ENCODE results near the gene RBM24.

The RBM24 gene

GRCh38 chr6:17298257-17298656 lies 17.1 kb downstream of the RBM24 start:
- Histone ChIP-seq H3K4me1 (ENCODE audit: control insufficient read depth, insufficient read depth, low read length) (0 out of 2 replicates have a peak, but pooled peaks cover 3% of the 10 kb centered on the region), H3K9me3 (ENCODE audit: control insufficient read depth, insufficient read depth, low read depth, low read length) (no peaks in the 10 kb centered on the region), H3K4me3 (ENCODE audit: low read depth, low read length) (no peak overlapping the region), H3K36me3 (ENCODE audit: control insufficient read depth in 2 of 2, insufficient read depth in 1 of 2, low read length in 2 of 2) (no peaks in the 10 kb centered on the region), H3K27ac (ENCODE audit: extremely low read depth, low read depth, low read length) (no peak overlapping the region)
- no peak for TF ChIP-seq ZFP69B (tag by site-specific recombination; IDR thresholded peaks at IDR 0.05)
- TF ChIP-seq KLF7 (tag by site-specific recombination; IDR thresholded peaks at IDR 0.05; ENCODE audit: borderline replicate concordance) = no peak
- no peak for TF ChIP-seq ZNF560 (tag by site-specific recombination; IDR thresholded peaks at IDR 0.05; ENCODE audit: borderline replicate concordance)
- ChIA-PET CTCF (interaction anchor here (0.7 kb wide), 1 partner anchor 65 kb away, joined by 3 read pairs; no protein-coding TSS in a partner anchor), POLR2A (no interaction called here)

GRCh38 chr6:17299222-17299621 lies 18.1 kb downstream of the RBM24 start:
- H3K4me3 ChIP-seq (ENCODE audit: low read depth, low read length) = no peak overlapping the region
- ChIA-PET POLR2A (no interaction called here), CTCF (interaction anchor here (0.8 kb wide), 1 partner anchor 13 kb away, joined by 3 read pairs; no protein-coding TSS in a partner anchor)
- H3K9me3 ChIP-seq (ENCODE audit: control insufficient read depth, insufficient read depth, low read depth, low read length) = no peaks in the 10 kb centered on the region
- no peak overlapping the region for H3K27ac ChIP-seq (ENCODE audit: extremely low read depth, low read depth, low read length)
- no peaks in the 10 kb centered on the region for H3K36me3 ChIP-seq (ENCODE audit: control insufficient read depth in 2 of 2, insufficient read depth in 1 of 2, low read length in 2 of 2)
- H3K4me1 ChIP-seq (ENCODE audit: control insufficient read depth, insufficient read depth, low read length) = 0 out of 2 replicates have a peak, but pooled peaks cover 3% of the 10 kb centered on the region
- TF ChIP-seq ZNF623 (tag by site-specific recombination; IDR thresholded peaks at IDR 0.05) = no peak
- no peak for TF ChIP-seq ZNF112 (tag by site-specific recombination; IDR thresholded peaks at IDR 0.05)
- TF ChIP-seq ZSCAN4 (tag by site-specific recombination; IDR thresholded peaks at IDR 0.05) = no peak
- TF ChIP-seq RBAK (tag by site-specific recombination; IDR thresholded peaks at IDR 0.05) = no peak
- no peak for TF ChIP-seq BCL6B (tag by site-specific recombination; IDR thresholded peaks at IDR 0.05)

GRCh38 chr6:17299750-17300149 lies 18.6 kb downstream of the RBM24 start:
- CTCF ChIA-PET = interaction anchor here (0.8 kb wide), 1 partner anchor 12 kb away, joined by 3 read pairs; no protein-coding TSS in a partner anchor
- Histone ChIP-seq H3K4me3 (ENCODE audit: low read depth, low read length) (no peak overlapping the region), H3K9me3 (ENCODE audit: control insufficient read depth, insufficient read depth, low read depth, low read length) (no peaks in the 10 kb centered on the region), H3K4me1 (ENCODE audit: control insufficient read depth, insufficient read depth, low read length) (0 out of 2 replicates have a peak, but pooled peaks cover 3% of the 10 kb centered on the region), H3K27ac (ENCODE audit: extremely low read depth, low read depth, low read length) (no peak overlapping the region), H3K36me3 (ENCODE audit: control insufficient read depth in 2 of 2, insufficient read depth in 1 of 2, low read length in 2 of 2) (no peaks in the 10 kb centered on the region)
- POLR2A ChIA-PET = no interaction called here
- TF ChIP-seq ZNF354C (tag by site-specific recombination; IDR thresholded peaks at IDR 0.05; ENCODE audit: borderline replicate concordance, low read depth) (no peak), ZNF658 (tag by site-specific recombination; IDR thresholded peaks at IDR 0.05) (no peak), ZNF610 (tag by site-specific recombination; IDR thresholded peaks at IDR 0.05; ENCODE audit: borderline replicate concordance) (no peak), ZNF843 (tag by site-specific recombination; IDR thresholded peaks at IDR 0.05) (no peak)

GRCh38 chr6:17300637-17301036 lies 19.5 kb downstream of the RBM24 start:
- Histone ChIP-seq H3K9me3 (ENCODE audit: control insufficient read depth, insufficient read depth, low read depth, low read length) (no peaks in the 10 kb centered on the region), H3K36me3 (ENCODE audit: control insufficient read depth in 2 of 2, insufficient read depth in 1 of 2, low read length in 2 of 2) (no peaks in the 10 kb centered on the region), H3K4me1 (ENCODE audit: control insufficient read depth, insufficient read depth, low read length) (0 out of 2 replicates have a peak, but pooled peaks cover 3% of the 10 kb centered on the region), H3K4me3 (ENCODE audit: low read depth, low read length) (no peak overlapping the region), H3K27ac (ENCODE audit: extremely low read depth, low read depth, low read length) (no peak overlapping the region)
- TF ChIP-seq ZFHX2 (tag by site-specific recombination; conservative IDR thresholded peaks at IDR 0.05) (0 out of 2 replicates have a peak, but pooled peaks have one; percentile 7), ZSCAN16 (tag by site-specific recombination; IDR thresholded peaks at IDR 0.05) (no peak), ZNF76 (tag by site-specific recombination; IDR thresholded peaks at IDR 0.05; ENCODE audit: borderline replicate concordance, low read depth) (no peak), ZNF202 (tag by site-specific recombination; IDR thresholded peaks at IDR 0.05; ENCODE audit: borderline replicate concordance) (no peak), ZNF266 (tag by site-specific recombination; IDR thresholded peaks at IDR 0.05; ENCODE audit: low read depth) (no peak), ZEB2 (tag by site-specific recombination; IDR thresholded peaks at IDR 0.05) (no peak), ZNF513 (tag by site-specific recombination; IDR thresholded peaks at IDR 0.05) (no peak), PRDM10 (tag by site-specific recombination; IDR thresholded peaks at IDR 0.05) (peak; percentile 80), ZFP41 (tag by site-specific recombination; IDR thresholded peaks at IDR 0.05; ENCODE audit: borderline replicate concordance) (no peak)
- ChIA-PET CTCF (no interaction called here), POLR2A (interaction anchor here (0.5 kb wide), 1 partner anchor 171 kb away, joined by 3 read pairs; no protein-coding TSS in a partner anchor)

Measured in HEK293 (cell line).